HG03066 (cell line): ENCODE data around the gene E2F7.
A peak's percentile ranks its signal among the peaks of the same experiment; 100 is the strongest.

Experiments
- ATAC-seq: cut with Tn5 transposase; IDR thresholded peaks from one replicate; pipeline ENCODE4 v1.9.1; 2021; ENCODE audit warnings: low read depth; ENCODE audit not compliant: unreplicated experiment

The E2F7 gene

DNA sequence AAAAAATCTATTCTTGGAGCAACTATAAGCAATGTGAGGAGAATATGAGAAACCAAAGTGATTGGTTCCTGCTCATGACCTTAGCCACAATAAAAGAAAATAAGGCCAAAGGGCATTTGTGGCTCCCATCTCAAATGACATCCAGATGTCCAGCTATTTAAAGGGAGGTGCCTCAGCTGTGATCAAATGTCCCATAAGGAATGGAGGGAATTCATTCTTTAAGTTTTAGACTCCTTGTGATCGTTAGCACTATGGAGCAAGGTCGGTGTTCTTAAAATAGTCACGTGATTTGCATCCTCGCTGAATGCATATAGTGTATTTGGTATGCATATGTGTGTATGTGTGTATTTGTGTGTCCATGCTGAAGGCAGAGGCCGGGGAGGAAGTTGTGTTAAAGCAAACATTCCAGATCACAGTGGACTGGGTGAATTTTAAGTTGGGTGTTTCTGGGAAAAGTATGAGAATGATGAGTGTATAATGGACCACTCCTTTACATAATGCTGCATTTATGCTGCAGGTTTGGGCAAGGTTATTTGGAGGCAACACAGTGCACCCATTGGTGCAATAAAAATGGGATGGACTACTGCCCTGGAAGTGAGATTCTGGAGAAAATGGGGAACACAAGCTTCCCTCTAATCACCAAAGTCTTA, 5.6 kb upstream of the E2F7 start:
- ATAC-seq: no peak

DNA sequence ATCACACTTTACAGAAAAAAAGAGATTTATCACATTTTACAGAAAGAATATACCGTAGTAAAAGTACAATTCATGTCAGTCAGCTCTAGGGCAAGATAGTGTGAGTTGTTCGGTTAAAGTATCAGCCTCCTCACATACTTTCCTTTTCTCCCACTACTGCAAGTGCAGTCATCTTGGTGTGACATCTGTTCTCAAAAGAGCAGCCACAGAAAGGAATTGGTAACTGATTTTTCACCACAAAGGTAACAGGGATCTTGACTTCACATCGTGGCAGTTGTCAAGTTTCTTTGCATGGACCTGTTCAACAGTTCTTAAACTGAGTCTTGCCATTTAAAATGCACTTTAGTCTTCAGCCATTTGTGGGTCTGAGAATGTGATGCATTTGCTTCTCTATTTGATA, 5.0 kb upstream of the E2F7 start:
- ATAC-seq: peak; percentile 67

DNA sequence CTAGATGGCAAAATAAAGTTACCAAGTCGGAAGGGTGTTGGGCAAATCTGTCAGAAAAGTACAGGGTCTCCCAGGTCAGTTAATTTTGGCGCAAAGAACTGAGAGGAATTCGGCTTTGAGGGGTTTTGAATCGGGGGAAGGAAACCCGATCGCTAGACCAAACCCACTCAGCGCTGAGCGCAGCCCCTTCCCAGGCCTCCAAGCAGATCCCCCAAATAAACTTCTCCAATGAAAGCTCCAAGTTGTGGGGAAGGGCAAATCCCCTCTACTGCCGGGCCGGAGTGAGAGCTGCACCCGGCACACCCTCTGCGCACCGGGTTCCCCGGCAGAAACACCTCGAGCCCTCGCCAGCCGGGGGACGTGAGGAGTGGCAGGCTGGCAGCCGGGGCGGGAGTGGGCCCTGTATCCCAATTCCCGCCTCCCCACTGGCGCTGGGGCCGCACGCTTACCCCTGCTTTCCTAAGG, 441 bp downstream of the E2F7 start:
- no peak for ATAC-seq

DNA sequence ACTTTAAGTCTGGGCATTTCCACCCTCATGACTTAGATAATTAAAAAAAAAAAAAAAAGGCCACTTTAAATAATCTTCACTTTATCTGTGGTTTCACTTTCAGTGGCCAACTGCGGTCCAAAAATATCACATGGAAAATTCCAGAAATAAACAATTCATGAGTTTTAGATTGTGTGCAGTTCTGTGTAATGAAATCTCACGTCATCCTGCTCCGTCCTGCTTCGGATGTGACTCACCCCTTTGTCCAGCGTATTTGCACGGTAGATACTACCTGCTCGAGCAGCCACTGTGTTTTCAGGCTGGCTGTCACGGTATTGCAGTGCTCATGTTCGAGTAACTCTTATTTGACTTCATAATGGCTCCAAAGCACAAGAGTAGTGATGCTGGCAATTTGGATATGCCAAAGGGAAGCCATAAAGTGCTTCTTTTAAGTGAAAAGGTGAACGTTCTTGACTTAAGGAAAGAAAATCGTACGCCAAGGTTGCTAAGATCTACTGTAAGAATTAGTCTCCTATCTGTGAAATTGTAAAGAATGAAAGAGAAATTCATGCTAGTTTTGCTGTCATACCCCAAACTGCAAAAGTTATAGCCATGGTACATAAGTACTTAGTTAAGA, 2.4 kb downstream of the E2F7 start:
- peak; percentile 41 for ATAC-seq

DNA sequence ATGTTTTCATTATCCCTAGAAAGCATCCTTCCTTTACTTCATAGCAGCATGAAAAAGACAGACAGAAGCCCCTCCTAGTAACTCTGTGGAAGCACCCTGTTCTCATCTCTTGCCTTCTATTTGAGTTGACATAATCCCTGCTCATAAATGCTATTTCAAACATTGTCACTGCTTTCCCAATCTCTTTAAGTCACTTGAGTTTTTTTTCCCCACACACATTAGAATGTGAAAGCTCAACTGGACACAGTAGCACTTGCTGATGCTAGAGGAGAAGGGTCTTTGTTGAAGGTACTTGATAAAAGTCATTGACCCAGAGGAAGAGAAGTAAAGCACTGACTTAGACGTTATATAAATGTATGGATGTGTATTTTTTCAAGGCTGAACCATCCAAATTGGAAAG, 3.0 kb downstream of the E2F7 start:
- no peak for ATAC-seq

DNA sequence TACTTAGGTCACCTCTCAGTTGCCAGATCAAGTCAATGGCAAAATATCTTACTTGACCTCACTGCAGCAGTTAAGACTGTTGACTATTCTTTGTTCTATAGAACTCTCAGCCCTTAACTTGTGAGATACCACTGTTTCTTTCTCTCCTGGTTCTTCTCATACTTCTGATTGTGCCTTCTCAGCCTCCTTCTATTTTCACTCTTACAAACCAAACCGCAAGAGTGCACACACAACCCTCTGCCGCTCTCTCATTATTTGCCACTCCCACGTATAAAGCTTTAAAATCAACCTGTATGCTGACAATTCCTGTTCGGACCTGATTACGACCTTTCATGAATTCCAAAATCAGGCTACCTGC, 4.5 kb downstream of the E2F7 start:
- ATAC-seq: peak; percentile 33

DNA sequence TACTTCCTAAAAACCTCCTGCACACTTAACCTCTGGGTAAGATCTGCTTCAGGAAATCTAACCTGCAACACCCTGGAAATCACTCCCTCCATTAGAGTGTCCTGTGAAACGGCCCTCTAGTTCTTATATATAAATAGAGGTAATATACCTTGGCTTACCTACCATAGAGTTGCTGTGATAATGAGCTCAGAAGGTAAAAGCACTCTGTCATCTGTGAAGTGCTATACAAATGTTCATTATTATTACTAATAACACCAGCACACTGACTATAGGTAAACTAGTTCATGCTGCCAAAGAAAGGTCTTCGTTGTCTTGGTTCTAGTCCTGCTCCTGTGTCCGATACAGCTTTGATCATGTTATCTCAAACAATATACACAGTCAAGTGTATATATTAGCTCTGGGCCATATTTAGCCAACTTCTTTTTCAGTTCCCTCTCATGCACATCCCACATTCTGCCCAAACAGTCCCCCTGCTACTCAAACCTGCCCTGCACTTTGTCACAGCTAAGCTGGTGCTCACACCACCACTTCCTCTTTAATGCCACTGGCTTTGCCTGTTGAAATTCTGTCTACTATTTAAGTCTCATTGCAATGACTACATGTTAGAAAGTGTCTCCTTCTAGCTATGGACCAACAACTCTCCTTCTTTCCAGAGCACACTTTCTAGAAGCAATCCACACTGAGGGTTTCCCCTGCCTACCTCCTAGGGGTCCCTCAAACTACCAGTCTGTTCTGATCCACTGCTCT, 5.1 kb downstream of the E2F7 start:
- ATAC-seq: peak; percentile 58

DNA sequence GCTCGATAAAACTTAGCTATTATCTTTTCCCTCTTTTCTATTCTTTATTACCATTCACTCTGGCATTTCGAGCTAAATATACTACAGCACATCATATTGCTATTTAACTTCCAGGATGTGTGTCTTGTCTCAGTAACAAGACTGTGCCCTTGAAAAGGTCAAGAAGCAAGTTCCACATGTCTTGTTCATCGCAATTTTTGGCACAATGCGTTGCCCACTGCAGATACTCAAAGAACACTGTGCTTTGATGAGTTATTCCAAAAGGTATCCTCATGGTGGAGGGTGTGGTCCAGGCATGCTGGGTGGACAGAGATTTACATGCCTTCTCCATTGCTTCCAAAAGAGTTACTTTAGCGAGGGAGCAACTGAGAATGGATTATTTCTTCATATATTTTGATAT, 6.6 kb downstream of the E2F7 start:
- ATAC-seq: no peak

DNA sequence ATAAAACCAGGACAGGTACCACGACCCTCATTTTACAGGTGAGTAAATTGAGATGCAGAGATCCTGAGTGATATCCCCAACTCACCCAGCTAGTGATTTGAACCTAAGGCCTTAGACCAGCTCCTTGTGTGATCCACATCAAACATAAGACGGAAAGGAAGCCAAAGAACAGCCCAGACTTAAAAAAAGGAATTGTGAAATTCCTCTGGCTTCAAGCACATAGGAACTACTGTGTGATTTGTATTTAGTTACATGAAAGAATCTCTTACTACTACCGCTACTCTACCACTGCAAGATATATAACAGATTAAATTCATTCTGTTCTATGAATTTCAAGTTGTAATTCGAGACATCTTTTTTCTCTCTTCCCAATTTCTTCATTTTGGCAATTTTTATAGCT, 10.5 kb downstream of the E2F7 start:
- ATAC-seq: no peak

DNA sequence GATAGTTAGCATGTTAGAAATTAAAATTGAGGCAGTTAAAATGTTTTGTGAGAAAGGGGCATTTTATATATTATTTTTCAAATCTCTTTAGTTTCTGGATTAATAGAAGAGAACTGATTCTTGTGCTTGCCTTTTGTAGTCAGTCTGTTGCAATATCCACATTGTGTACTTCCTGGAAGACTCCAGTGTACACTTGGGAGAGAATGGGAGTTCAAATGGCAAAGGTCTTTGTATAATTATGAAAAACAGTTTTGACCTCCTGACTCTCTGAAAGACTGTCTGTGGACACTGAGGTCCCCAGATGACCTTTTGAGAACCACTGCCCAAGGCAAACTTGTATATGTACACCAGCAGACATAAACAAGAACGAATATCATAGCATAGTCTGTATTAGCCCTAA, 12.1 kb downstream of the E2F7 start:
- no peak for ATAC-seq

DNA sequence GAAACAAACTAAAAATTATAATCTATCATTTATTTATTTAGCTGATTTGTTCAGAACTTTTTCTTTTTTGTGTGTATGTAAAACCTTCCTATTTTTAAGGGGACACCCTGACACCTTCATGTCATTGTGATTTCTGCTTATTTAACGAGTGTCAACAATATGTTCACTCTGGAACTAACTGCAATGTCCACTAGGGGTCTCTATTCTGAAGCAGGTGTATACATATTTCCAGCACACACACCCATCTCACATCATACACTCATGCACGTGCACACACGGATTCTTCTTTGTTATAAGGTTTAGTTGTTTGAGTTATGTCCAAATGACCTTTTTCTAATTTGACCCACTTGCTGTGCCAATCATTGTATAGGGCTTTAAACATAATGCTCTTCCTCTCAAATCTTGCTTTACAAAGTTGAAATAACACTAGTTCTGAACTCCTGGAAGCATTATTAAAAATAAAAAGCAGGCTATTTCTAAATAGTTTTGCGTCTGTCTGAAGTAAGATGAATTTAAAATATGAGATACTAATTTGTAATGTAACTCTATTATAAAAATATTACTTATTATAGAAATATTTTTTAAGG, 15.5 kb downstream of the E2F7 start:
- ATAC-seq: peak; percentile 94

DNA sequence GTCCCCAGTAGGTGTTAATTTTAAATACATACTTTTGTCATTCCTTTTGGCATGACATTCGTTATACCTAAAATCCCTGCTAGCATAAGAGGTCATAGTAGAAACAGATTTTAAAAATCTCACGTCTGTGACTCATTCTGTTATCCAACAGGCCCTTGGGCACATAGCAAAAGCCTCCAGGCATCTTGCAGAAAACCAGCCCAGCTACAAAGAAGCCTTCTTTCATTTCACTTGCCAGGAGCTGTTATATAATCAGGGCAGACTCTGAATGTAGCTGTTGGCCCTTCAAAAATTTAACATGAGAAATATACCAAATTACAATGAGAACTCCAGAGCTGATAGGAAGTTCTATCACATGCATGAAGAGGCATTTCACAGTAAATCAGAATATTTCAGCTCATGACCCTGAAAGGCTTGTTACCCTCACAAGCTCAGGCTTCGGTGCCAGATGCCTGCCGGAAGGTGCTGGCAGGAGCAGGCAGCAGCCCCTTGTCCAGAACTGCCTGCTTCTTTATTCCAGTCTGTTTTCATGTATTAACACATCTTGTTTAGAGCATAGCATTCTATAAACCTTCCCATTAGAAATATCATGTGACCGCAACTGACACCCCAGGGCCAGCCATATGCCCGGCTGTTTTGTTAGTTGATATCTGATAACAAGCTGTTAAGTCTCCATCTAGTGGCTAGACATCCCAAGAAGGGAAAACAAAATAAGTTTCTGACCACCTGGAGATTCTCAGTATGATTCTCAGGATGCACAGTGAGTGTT, 17.8 kb downstream of the E2F7 start:
- no peak for ATAC-seq

DNA sequence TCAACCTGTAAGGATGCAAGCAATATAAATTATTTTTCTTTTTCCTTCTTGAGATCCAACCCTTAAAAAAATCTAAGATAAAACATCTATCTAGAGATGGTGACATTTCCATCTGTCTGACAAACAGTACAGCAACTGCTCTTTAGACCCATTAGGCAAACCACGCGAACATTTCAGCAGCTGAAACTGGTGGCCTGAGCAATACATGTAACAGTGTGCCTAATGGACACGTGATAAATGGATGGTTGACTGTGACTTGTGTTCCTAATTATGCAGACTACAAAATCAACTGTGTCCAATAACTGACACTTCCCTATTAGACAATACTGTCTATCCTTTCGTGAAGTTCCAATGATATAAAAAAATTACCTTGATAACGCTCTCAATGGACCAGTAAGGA, 18.9 kb downstream of the E2F7 start:
- no peak for ATAC-seq

DNA sequence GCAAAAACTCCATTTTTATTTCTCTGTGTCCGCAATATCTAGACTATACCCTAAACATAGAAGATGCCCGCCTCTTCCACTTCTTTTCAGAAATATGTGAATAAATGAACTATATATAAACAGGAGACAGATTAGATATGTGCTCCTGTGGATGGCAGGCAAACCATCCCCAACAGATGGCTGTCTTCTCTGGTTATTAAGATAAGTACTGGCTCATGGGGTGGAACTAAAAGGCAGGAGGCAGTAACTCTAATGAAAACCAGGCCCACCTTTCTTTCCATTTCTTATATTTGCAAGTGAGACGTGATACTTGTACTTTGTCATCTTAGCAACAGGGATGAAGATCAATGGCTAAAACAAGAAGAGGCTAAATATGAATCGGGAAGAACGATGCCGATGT, 20.2 kb downstream of the E2F7 start:
- ATAC-seq: no peak

DNA sequence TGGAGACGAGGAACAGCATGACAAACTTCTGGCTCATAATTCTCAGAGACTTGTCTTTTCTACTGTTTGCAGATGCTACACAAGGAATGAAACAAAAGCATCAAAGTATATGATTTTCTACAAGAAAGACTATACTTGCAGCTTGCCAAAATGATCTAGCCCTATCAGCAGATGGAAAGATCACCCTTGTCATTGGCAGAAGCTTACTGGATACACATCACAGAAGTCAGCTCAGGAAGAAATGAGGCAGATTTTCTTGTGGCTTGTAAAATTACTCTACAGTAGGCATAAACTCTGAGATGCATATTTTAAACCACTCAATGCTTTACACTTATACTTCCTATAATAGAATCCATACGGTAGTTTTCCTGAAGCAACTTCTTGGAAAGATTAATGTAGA, 20.6 kb downstream of the E2F7 start:
- ATAC-seq: no peak

DNA sequence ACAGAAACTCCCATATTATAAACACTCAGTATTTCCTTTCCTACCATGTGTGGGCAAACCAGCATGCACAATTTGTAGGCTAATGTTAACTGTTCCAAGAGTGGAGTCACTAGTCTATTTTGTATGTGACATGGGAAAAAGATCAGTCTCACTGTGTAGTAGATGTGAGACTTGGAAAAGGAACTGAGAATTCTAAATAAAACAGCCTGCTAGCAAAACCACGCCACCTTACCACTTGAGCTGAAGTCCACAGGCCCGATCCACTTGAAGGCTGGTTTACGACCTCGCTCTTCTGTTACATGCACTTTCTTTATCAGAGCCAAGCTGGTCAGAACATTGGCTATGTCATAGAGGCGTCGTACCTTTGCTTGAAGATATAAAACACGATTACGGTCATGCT, 22.5 kb downstream of the E2F7 start:
- no peak for ATAC-seq

DNA sequence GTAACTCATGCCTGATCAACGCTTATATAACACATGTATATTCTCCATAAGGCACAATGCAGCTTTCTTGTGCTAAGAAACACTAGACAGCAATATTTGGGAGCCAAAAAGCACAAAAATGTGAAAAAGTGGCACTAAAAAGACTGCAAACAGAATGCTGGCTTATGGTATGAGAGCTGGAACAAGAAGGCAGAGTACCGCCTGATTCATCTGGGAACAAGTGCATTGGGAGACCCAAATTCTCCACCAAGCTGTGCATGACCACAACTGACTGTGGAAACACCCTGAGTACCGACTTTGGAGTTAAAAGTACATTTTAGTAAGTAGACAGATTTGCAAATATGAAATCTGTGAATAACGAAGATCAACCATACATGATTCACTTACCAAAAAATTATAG, 25.1 kb downstream of the E2F7 start:
- no peak for ATAC-seq

DNA sequence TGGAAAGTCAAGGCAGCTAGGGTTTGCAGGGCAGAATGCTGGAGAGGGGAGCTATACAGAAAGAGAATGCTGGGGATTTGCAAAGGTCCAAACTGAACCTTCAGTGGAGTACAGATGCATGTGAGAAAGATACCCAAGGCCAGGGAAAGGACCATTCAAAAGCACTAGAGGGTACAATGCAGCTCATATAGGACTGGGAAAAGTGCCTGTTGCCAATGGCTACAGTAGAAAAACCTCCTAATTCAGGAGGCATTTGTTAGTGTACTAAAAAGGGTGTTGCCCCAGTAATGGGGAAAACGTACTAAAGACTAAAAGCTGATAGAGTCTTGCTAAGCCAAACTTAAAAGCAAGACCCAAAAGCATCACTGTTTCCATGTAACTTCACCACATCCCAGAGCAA, 30.1 kb downstream of the E2F7 start:
- no peak for ATAC-seq

DNA sequence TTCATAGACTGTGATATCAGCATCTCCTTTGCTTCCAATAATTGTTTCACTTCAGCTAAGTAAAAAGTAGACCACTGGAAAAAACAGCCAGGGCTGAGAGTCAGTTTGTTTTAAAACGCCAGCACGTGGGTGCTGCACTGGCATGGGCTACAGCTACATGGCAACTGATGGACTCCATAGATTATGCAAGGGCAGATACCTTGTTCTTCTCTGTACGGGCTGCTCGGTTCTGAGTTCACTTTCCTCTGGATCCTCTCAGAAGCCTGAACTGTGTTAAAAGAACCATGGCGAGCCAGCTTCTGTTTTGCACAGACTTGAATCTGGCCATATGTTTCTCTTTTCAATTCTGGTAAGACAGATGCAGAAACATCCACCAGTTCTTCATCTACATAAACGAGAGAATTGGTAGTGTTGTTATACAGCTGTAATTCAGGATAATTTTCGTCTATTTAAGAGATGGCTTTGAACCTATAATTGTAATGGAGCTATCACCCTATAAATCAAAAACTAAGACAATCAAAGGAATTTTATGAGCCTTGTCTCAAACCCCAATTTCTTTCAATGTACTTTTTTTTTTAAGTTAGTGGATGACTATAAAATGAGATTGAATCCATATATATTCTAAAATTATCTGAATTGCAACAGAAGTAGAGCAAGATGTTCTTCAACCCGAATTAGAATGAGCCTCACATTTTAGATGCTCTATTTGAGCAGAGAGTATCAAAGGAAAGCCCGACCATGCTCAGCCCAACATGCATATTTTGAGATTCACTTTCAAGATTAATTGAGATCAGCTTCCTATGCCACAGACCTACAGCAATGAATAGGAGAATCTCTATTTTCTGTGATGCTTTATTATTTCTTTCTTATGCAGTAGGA, 31.5 kb downstream of the E2F7 start:
- no peak for ATAC-seq

DNA sequence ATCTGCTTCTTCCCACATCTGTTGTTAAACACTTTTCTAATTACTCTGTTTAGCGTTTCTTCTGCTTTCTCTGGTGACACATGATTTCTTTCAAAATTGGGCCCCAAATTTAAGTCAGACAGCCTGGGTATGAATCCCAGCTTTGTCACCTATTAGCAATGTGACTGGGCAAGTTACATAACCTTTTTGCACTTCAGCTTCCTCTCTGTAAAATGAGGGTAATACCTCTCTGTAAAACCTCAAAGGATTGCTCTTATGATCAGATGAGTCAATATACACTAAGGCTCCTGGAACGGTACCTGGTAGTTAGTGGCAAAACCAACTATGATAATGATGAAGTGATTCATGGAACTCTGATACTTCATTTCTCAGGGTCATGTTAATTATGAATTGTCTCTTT, 33.0 kb downstream of the E2F7 start:
- no peak for ATAC-seq
